Central memory CD4-positive, alpha-beta T cell (primary cell): ENCODE data around the gene CCDC158.
"Not testable (repeated sequence)": the region's sequence is repeated elsewhere in the genome, so short reads cannot be mapped to it uniquely, and the experiment has no call there.

ENCODE experiments used
- DNase-seq: peaks from one replicate; pipeline ENCODE4 v3.0.0; 2022
- total RNA-seq, 3 experiments: gene quantifications; one replicate each; lab custom pipeline; 2026; lab: John Stamatoyannopoulos, UW

CCDC158 gene
- total RNA-seq, result 0 to 0.04 (median 0) reads per million in 3 experiments

GRCh38 chr4:76420762-76421581, at the start of gene CCDC158:
Gene CCDC158 (minus strand): TSS chr4:76421141. CDS start chr4:76403207, 17,934 bp downstream.
- DNase-seq, result no peak

- no peak for DNase-seq
Observed at GRCh38 chr4:76470532-76470931, 49.6 kb upstream of the CCDC158 start.

DNA sequence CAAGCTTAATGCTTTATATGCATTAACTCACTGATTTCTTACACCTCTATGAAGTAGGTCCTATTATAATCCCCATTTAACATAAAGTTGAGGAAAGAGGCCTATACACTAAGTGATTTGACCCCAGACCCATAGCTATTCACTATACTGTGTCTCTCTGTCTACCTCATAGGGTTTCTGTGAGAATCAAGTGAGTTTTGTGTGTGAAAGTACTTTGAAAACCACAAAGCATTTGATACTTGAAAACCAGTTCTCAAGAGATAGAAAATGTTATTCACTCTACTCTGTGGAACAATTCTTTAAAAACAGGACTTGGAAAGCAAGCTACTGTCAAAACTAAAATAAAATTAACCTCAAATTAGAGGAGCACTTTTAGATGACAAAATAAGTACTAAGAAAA, 49.1 kb upstream of the CCDC158 start:
- no peak for DNase-seq

DNA sequence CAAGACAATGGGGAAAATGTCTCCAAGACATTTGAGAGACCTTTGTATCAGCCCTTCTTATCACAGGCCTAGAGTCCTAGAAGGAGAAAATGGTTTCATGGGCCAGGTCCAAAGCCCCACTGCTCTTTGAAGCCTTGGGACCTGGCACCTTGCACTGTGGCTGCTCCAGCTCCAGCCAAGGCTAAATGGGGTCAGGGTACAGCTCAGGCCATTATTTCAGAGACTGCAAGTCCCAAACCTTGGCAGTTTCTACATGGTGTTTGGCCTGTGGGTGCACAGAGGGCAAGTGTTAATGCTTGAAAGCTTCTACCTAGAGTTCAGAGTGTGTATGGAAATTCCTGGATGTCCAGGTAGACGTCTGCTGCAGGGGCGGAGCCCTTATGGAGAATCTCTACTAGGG, 42.6 kb upstream of the CCDC158 start:
- no peak for DNase-seq

DNA sequence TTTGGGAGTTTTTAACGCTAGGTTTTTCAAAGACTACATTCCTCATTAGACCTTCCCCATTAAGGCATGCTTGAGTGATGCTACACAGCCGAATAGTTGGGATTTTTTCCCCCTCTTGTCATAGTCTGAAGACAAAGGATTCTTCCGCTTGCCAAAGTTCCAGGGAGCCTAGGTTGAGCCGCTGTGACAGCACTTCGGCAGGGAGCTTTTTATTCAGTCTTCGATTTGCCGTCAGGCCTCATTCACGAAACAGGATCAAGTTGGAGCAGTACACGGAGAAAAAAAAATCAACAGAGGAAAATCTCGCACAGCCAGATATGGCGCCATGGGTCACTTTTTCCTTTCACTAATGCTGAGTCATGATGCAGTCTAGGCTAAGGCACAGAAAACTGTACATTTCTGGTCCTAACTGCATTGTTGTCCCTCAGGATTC, 38.4 kb upstream of the CCDC158 start:
- no peak for DNase-seq

DNA sequence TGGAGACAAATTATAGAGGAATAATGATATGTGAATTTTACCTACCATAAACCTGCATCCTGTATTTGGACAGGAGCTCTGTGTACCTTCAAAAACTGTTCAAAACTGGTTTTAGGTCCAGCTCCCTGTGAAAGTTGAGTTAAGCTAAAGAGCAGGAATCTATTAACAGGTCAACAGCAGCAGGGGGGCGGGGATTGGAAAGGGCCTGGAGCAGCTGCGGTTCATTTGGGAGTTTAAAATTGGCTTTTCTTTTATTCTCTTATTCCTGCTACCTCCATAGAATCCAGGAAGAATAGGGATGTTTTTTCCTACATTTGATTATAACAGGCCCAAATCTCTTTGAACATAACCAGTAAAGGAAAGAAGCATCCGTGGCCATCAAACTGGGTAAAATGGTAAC, 37.9 kb upstream of the CCDC158 start:
- DNase-seq, result no peak

- DNase-seq, result no peak
Observed at GRCh38 chr4:76458297-76458696, 37.4 kb upstream of the CCDC158 start.

GRCh38 chr4:76457885-76458284, 36.9 kb upstream of the CCDC158 start:
- DNase-seq, result no peak

DNA sequence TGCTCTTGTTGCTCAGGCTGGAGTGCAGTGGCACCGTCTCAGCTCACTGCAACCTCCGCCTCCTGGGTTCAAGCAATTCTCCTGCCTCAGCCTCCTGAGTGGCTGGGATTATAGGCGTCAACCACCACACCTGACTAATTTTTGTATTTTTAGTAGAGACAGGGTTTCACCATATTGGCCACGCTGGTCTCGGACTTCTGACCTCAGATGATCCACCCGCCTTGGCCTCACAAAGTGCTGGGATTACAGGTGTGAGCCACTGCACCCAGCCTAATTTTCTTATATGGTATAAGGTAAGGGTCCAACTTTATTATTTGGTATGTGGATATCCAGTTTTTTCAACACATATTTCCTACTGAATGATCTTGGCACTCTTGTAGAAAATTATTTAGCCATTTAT, 33.1 kb upstream of the CCDC158 start:
- DNase-seq, result not testable (repeated sequence)

GRCh38 chr4:76453232-76453631, 32.3 kb upstream of the CCDC158 start:
- no peak for DNase-seq

DNA sequence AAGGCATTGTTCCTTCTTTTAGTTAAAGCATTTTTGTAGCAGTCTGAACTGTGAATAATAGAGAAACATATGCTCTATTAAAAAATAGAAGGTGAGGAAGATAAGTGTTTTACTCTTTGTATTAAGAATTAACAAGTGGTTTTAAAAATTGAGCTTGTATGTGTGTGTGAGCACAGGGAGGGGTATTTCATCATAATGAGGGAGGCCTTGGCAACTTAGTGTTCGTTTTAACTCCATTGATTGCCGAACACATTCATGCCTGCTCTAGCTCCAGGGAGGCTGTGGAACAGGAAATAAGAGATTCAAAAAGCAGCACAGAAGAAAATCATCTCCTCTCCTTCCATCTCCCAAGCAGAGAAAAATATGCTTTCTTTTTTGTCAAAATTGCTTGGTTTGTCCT, 28.9 kb upstream of the CCDC158 start:
- DNase-seq, result no peak

DNA sequence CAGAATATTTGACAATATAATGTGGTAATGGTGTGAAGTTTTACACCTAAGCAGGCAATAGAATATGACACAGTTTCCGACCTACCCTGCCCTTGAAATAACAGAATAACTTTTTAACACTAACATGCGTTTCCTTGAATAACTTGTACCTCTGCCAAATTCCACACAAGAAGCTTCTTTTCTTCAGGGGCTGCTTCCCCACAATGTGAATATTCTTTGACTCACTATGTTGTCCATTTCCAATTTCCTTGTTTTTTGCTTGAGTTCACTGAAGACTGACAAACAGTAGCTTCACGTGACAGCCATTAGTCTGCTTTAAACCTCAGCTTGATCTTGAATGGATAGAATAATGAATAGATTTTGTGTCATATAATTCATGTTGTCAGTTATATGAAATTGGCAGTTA, 28.4 kb upstream of the CCDC158 start:
- no peak for DNase-seq

- no peak for DNase-seq
Observed at GRCh38 chr4:76448211-76448610, 27.3 kb upstream of the CCDC158 start.

DNA sequence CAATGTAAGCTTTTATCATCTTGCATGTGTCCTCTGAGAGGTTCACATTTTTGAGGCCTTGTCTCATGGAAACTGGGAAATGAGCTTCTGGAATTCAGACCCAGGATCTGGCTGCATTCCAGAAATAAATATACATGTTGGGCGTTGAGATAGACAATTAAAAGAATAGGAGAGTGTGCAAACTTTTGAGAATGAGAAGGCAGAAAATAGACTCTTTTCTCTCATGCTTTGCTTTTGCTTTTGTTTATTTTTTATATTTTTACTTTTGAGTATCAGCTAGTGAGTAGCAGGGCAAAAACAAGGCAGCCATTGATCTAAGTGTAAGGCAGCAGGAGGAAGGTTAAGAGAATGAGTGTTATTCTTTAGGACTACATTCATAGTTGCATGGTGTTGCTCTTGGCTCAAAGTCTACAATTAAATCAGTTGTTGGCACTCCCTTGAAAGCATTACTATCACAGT, 26.5 kb upstream of the CCDC158 start:
- no peak for DNase-seq

GRCh38 chr4:76445911-76446310, 25.0 kb upstream of the CCDC158 start:
- DNase-seq, result no peak

DNA sequence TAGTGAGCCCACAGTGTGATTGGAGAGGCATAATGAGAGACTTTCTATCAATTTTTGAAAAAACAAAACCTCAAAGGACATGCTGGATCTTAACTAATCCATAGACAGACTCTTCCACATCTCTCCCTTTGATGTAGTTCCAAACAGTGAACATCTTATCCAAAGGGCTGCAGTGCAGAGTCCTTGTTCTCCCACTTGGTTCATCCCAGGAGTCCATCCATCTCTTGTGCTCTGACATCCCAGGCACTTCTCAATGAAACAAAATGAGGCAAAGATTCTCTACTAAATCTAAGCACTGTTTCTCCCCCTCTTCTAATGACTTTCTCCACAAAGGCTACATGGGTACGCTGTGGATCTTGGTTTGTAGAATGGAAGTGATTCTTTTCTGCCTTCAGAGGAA, 22.4 kb upstream of the CCDC158 start:
- no peak for DNase-seq

GRCh38 chr4:76442807-76443206, 21.9 kb upstream of the CCDC158 start:
- no peak for DNase-seq

- DNase-seq, result no peak
Observed at GRCh38 chr4:76441881-76442280, 20.9 kb upstream of the CCDC158 start.

GRCh38 chr4:76439491-76439890, 18.6 kb upstream of the CCDC158 start:
- DNase-seq, result no peak

- no peak for DNase-seq
Observed at GRCh38 chr4:76435528-76436319, 14.8 kb upstream of the CCDC158 start.

DNA sequence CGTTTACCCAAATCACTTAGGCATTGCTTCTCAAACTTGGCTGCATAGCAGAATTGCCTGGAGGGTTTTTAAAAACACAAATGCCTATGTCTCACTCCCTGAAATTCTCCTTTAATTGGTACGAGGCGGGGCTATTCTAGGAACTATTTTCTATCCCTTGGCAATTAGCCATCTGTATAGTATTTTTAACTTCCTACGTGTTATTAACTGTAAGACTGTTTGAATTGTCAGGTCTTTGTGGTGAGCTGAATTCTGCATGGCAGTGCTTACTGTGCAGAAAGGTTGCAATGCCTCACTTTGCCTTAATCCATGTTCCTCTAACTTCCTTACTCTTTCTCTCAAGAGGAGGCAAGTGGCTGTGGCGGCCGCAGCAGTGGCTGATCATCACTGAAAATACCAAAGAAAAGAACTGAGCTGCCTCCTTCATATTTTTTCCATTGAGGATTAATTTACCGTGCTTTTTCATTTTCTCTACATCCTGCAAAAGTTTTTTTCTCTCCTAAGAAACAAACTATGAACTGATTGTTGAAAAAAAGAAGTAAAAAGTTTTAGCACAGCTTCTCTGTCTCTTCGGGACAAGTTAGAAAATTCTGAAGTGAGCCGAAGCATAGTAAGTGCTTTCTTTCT, 14.1 kb upstream of the CCDC158 start, which contains the start of gene SHROOM3:
SHROOM3 (plus strand) TSS at position 329 of the 627 bp plus-strand sequence. CDS start 824 bp downstream, outside the sequence.
- no peak for DNase-seq

DNA sequence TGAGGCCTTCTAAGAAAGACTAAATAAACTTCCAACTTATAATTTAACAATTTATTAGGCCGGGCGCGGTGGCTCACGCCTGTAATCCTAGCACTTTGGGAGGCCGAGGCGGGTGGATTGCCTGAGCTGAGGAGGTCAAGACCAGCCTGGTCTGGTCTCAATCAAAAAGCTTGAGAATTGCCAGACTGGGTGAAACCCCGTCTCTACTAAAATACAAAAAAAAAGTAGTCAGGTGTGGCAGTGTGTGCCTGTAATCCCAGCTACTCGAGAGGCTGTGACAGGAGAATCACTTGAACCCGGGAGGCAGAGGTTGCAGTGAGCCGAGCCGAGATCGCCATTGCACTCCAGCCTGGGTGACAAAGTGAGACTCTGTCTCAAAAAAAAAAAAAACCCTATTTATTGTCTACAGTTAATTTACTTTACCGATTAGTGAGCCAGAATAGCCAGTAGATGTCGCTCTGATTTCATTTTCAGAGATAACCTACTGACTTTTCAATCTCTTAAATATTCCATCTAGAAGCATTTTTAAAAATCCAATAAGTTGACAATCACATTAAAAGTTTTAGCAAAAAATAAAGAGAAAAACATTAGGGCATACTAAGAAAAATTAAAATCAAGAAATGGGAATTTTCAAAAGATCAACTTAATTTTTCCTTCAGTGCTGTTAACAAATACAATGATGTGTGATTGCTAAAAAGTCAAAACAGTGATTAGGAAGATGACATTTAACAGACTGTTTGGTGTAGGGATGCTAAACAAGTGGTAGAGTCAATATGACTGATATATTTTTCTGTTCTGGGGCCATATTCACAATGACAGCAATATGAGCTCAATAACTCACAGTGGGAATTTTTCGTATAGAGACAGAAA, 9.8 kb upstream of the CCDC158 start:
- peak; percentile 3 for DNase-seq
